ENCODE data around the gene VGLL2. TPM values are rescaled to one million over a fixed set of nuclear protein-coding genes. Genes with fewer than 3 reads are reported as not detected.

The VGLL2 gene
- total RNA-seq, 2 experiments from 2014 or later: not detected

GRCh38 chr6:117306227-117306790, 41.0 kb downstream of the VGLL2 start:
- no peaks in the 10 kb centered on the region for H3K4me1 Mint-ChIP-seq (ENCODE audit: low read depth)
- CTCF ChIA-PET: no interaction called here
- no peak for DNase-seq
- intact Hi-C loops (cut with micrococcal nuclease): no loop called here
- no peak overlapping the region for H3K4me3 Mint-ChIP-seq
- H3K27ac Mint-ChIP-seq: no peak overlapping the region
- no peaks in the 10 kb centered on the region for H3K9me3 Mint-ChIP-seq
- H3K36me3 Mint-ChIP-seq (ENCODE audit: low read depth): no peaks in the 10 kb centered on the region
- peaks cover 5% of the 10 kb centered on the region for H3K27me3 Mint-ChIP-seq (ENCODE audit: low read depth)

- H3K36me3 Mint-ChIP-seq (ENCODE audit: low read depth): no peaks in the 10 kb centered on the region
- peaks cover 8% of the 10 kb centered on the region for H3K27me3 Mint-ChIP-seq (ENCODE audit: low read depth)
- DNase-seq: no peak
- H3K4me1 Mint-ChIP-seq (ENCODE audit: low read depth): no peaks in the 10 kb centered on the region
- no peak overlapping the region for H3K27ac Mint-ChIP-seq
- no peaks in the 10 kb centered on the region for H3K9me3 Mint-ChIP-seq
- CTCF ChIA-PET: no interaction called here
- H3K4me3 Mint-ChIP-seq: no peak overlapping the region
- intact Hi-C loops (cut with micrococcal nuclease): no loop called here
These were observed 42.3 kb downstream of the VGLL2 start for GRCh38 chr6:117307655-117308054.

GRCh38 chr6:117309069-117309468, 43.7 kb downstream of the VGLL2 start:
- intact Hi-C loops (cut with micrococcal nuclease): no loop called here
- H3K9me3 Mint-ChIP-seq: no peaks in the 10 kb centered on the region
- CTCF ChIA-PET: no interaction called here

GRCh38 chr6:117309611-117310010, 44.3 kb downstream of the VGLL2 start:
- intact Hi-C loops (cut with micrococcal nuclease): no loop called here
- H3K9me3 Mint-ChIP-seq: no peaks in the 10 kb centered on the region
- no peaks in the 10 kb centered on the region for H3K4me1 Mint-ChIP-seq (ENCODE audit: low read depth)
- no peak overlapping the region for H3K4me3 Mint-ChIP-seq
- no peak for DNase-seq
- H3K36me3 Mint-ChIP-seq (ENCODE audit: low read depth): no peaks in the 10 kb centered on the region
- peaks cover 8% of the 10 kb centered on the region for H3K27me3 Mint-ChIP-seq (ENCODE audit: low read depth)
- CTCF ChIA-PET: no interaction called here
- no peak overlapping the region for H3K27ac Mint-ChIP-seq

More at GRCh38 chr6:117309069-117309468, 43.7 kb downstream of the VGLL2 start:
- Mint-ChIP-seq H3K36me3 (ENCODE audit: low read depth) (no peaks in the 10 kb centered on the region), H3K4me3 (no peak overlapping the region), H3K27ac (no peak overlapping the region), H3K27me3 (ENCODE audit: low read depth) (peaks cover 8% of the 10 kb centered on the region), H3K4me1 (ENCODE audit: low read depth) (no peaks in the 10 kb centered on the region)
- no peak for DNase-seq

- CTCF ChIA-PET: no interaction called here
- Mint-ChIP-seq H3K4me1 (ENCODE audit: low read depth) (no peaks in the 10 kb centered on the region), H3K4me3 (no peak overlapping the region), H3K27me3 (ENCODE audit: low read depth) (peaks cover 8% of the 10 kb centered on the region), H3K27ac (no peak overlapping the region), H3K36me3 (ENCODE audit: low read depth) (no peaks in the 10 kb centered on the region), H3K9me3 (no peaks in the 10 kb centered on the region)
- intact Hi-C loops (cut with micrococcal nuclease): no loop called here
- DNase-seq: no peak
These were observed 46.0 kb downstream of the VGLL2 start for GRCh38 chr6:117311310-117311709.

GRCh38 chr6:117311726-117312125, 46.4 kb downstream of the VGLL2 start:
- intact Hi-C loops (cut with micrococcal nuclease): no loop called here
- no peak overlapping the region for H3K4me3 Mint-ChIP-seq
- CTCF ChIA-PET: no interaction called here
- H3K27me3 Mint-ChIP-seq (ENCODE audit: low read depth): peaks cover 8% of the 10 kb centered on the region
- DNase-seq: no peak
- no peaks in the 10 kb centered on the region for H3K9me3 Mint-ChIP-seq
- H3K36me3 Mint-ChIP-seq (ENCODE audit: low read depth): no peaks in the 10 kb centered on the region
- no peak overlapping the region for H3K27ac Mint-ChIP-seq
- H3K4me1 Mint-ChIP-seq (ENCODE audit: low read depth): no peaks in the 10 kb centered on the region

GRCh38 chr6:117317261-117317660, 51.9 kb downstream of the VGLL2 start:
- Mint-ChIP-seq H3K4me3 (no peak overlapping the region), H3K36me3 (ENCODE audit: low read depth) (no peaks in the 10 kb centered on the region), H3K4me1 (ENCODE audit: low read depth) (no peaks in the 10 kb centered on the region), H3K9me3 (no peaks in the 10 kb centered on the region), H3K27me3 (ENCODE audit: low read depth) (peaks cover 5% of the 10 kb centered on the region), H3K27ac (no peak overlapping the region)
- CTCF ChIA-PET: no interaction called here
- DNase-seq: no peak
- intact Hi-C loops (cut with micrococcal nuclease): loop anchor here (1.0 kb wide), 1 partner anchor 345 kb away; no protein-coding TSS in a partner anchor

Other genes starting within 250 kb of the VGLL2 start
- not detected for gene ROS1, start 160.4 kb downstream of the VGLL2 start, total RNA-seq
- 1 to 10 TPM; 1.1 to 1.4 TPM for gene DCBLD1, start 217.1 kb downstream of the VGLL2 start, total RNA-seq

Measured in activated naive CD4-positive, alpha-beta T cell treated with anti-CD3 and anti-CD28 coated beads for 36 hours (primary cell).